ENCODE data around the gene NAA35.
"Not testable (repeated sequence)": the region's sequence is repeated elsewhere in the genome, so short reads cannot be mapped to it uniquely, and the experiment has no call there.

NAA35 gene

GRCh38 chr9:85974055-85974547, 33.2 kb downstream of the NAA35 start:
- H3K4me3 ChIP-seq (ENCODE audit: insufficient read depth, low read depth, low read length); H3K9me3 ChIP-seq (ENCODE audit: control insufficient read depth, low read length); H3K36me3 ChIP-seq (ENCODE audit: control insufficient read depth, insufficient read depth, low read length); H3K27ac ChIP-seq (ENCODE audit: insufficient read depth, low read depth, low read length, poor library complexity, severe bottlenecking); H3K4me1 ChIP-seq (ENCODE audit: control insufficient read depth, insufficient read depth, low read length); H3K27me3 ChIP-seq (ENCODE audit: control insufficient read depth, insufficient read depth, low read length, poor library complexity, severe bottlenecking): not testable (repeated sequence)
- 94 to 100% methylated on average over 5 of the region's 5 CpGs for WGBS, 2 experiments

- peaks cover 7% of the 10 kb centered on the region for H3K36me3 ChIP-seq (ENCODE audit: control insufficient read depth, insufficient read depth, low read length)
- 91 to 94% methylated on average over 3 to 4 of the region's 4 CpGs for WGBS, 2 experiments
- no peaks in the 10 kb centered on the region for H3K27me3 ChIP-seq (ENCODE audit: control insufficient read depth, insufficient read depth, low read length, poor library complexity, severe bottlenecking)
- no peak overlapping the region for H3K27ac ChIP-seq (ENCODE audit: insufficient read depth, low read depth, low read length, poor library complexity, severe bottlenecking)
- no peaks in the 10 kb centered on the region for H3K4me1 ChIP-seq (ENCODE audit: control insufficient read depth, insufficient read depth, low read length)
- no peaks in the 10 kb centered on the region for H3K9me3 ChIP-seq (ENCODE audit: control insufficient read depth, low read length)
- H3K4me3 ChIP-seq (ENCODE audit: insufficient read depth, low read depth, low read length) = no peak overlapping the region
Observed at GRCh38 chr9:85978496-85978895, 37.5 kb downstream of the NAA35 start.

- Histone ChIP-seq H3K9me3 (ENCODE audit: control insufficient read depth, low read length) (no peaks in the 10 kb centered on the region), H3K27ac (ENCODE audit: insufficient read depth, low read depth, low read length, poor library complexity, severe bottlenecking) (no peak overlapping the region), H3K4me1 (ENCODE audit: control insufficient read depth, insufficient read depth, low read length) (no peaks in the 10 kb centered on the region), H3K27me3 (ENCODE audit: control insufficient read depth, insufficient read depth, low read length, poor library complexity, severe bottlenecking) (no peaks in the 10 kb centered on the region), H3K36me3 (ENCODE audit: control insufficient read depth, insufficient read depth, low read length) (peaks cover 7% of the 10 kb centered on the region), H3K4me3 (ENCODE audit: insufficient read depth, low read depth, low read length) (no peak overlapping the region)
- 96 to 100% methylated on average over 1 to 2 of the region's 3 CpGs for WGBS, 2 experiments
Observed at GRCh38 chr9:85981369-85981768, 40.4 kb downstream of the NAA35 start.

GRCh38 chr9:85984457-85984856, 43.5 kb downstream of the NAA35 start:
- Histone ChIP-seq H3K36me3 (ENCODE audit: control insufficient read depth, insufficient read depth, low read length) (peaks cover 3% of the 10 kb centered on the region), H3K27me3 (ENCODE audit: control insufficient read depth, insufficient read depth, low read length, poor library complexity, severe bottlenecking) (no peaks in the 10 kb centered on the region), H3K4me1 (ENCODE audit: control insufficient read depth, insufficient read depth, low read length) (no peaks in the 10 kb centered on the region), H3K9me3 (ENCODE audit: control insufficient read depth, low read length) (no peaks in the 10 kb centered on the region), H3K27ac (ENCODE audit: insufficient read depth, low read depth, low read length, poor library complexity, severe bottlenecking) (no peak overlapping the region), H3K4me3 (ENCODE audit: insufficient read depth, low read depth, low read length) (no peak overlapping the region)
- WGBS, 2 experiments = 93% methylated on average over 2 of the region's 2 CpGs

- no peak overlapping the region for H3K4me3 ChIP-seq (ENCODE audit: insufficient read depth, low read depth, low read length)
- H3K36me3 ChIP-seq (ENCODE audit: control insufficient read depth, insufficient read depth, low read length) = peaks cover 3% of the 10 kb centered on the region
- no peaks in the 10 kb centered on the region for H3K27me3 ChIP-seq (ENCODE audit: control insufficient read depth, insufficient read depth, low read length, poor library complexity, severe bottlenecking)
- WGBS, 2 experiments = 92 to 97% methylated on average over 3 of the region's 3 CpGs
- H3K9me3 ChIP-seq (ENCODE audit: control insufficient read depth, low read length) = no peaks in the 10 kb centered on the region
- H3K4me1 ChIP-seq (ENCODE audit: control insufficient read depth, insufficient read depth, low read length) = no peaks in the 10 kb centered on the region
- no peak overlapping the region for H3K27ac ChIP-seq (ENCODE audit: insufficient read depth, low read depth, low read length, poor library complexity, severe bottlenecking)
Observed at GRCh38 chr9:85987236-85987635, 46.3 kb downstream of the NAA35 start.

GRCh38 chr9:85994191-85994590, 53.2 kb downstream of the NAA35 start:
- H3K27ac ChIP-seq (ENCODE audit: insufficient read depth, low read depth, low read length, poor library complexity, severe bottlenecking) = no peak overlapping the region
- H3K9me3 ChIP-seq (ENCODE audit: control insufficient read depth, low read length) = no peaks in the 10 kb centered on the region
- H3K36me3 ChIP-seq (ENCODE audit: control insufficient read depth, insufficient read depth, low read length) = peaks cover 13% of the 10 kb centered on the region
- 80 to 90% methylated on average over 1 of the region's 2 CpGs for WGBS, 2 experiments
- no peaks in the 10 kb centered on the region for H3K4me1 ChIP-seq (ENCODE audit: control insufficient read depth, insufficient read depth, low read length)
- no peaks in the 10 kb centered on the region for H3K27me3 ChIP-seq (ENCODE audit: control insufficient read depth, insufficient read depth, low read length, poor library complexity, severe bottlenecking)
- H3K4me3 ChIP-seq (ENCODE audit: insufficient read depth, low read depth, low read length) = no peak overlapping the region

- H3K27ac ChIP-seq (ENCODE audit: insufficient read depth, low read depth, low read length, poor library complexity, severe bottlenecking) = no peak overlapping the region
- H3K36me3 ChIP-seq (ENCODE audit: control insufficient read depth, insufficient read depth, low read length) = peaks cover 13% of the 10 kb centered on the region
- H3K27me3 ChIP-seq (ENCODE audit: control insufficient read depth, insufficient read depth, low read length, poor library complexity, severe bottlenecking) = no peaks in the 10 kb centered on the region
- H3K9me3 ChIP-seq (ENCODE audit: control insufficient read depth, low read length) = no peaks in the 10 kb centered on the region
- no peaks in the 10 kb centered on the region for H3K4me1 ChIP-seq (ENCODE audit: control insufficient read depth, insufficient read depth, low read length)
- no peak overlapping the region for H3K4me3 ChIP-seq (ENCODE audit: insufficient read depth, low read depth, low read length)
Observed at GRCh38 chr9:85995097-85995496, 54.2 kb downstream of the NAA35 start.

GRCh38 chr9:85995599-85995998, 54.7 kb downstream of the NAA35 start:
- Histone ChIP-seq H3K9me3 (ENCODE audit: control insufficient read depth, low read length) (no peaks in the 10 kb centered on the region), H3K4me1 (ENCODE audit: control insufficient read depth, insufficient read depth, low read length) (no peaks in the 10 kb centered on the region), H3K27me3 (ENCODE audit: control insufficient read depth, insufficient read depth, low read length, poor library complexity, severe bottlenecking) (no peaks in the 10 kb centered on the region), H3K4me3 (ENCODE audit: insufficient read depth, low read depth, low read length) (no peak overlapping the region), H3K36me3 (ENCODE audit: control insufficient read depth, insufficient read depth, low read length) (peaks cover 13% of the 10 kb centered on the region), H3K27ac (ENCODE audit: insufficient read depth, low read depth, low read length, poor library complexity, severe bottlenecking) (no peak overlapping the region)
- WGBS, 2 experiments = 83 to 100% methylated on average over 1 of the region's 1 CpG

- WGBS, 2 experiments = 100% methylated on average over 1 of the region's 1 CpG
- Histone ChIP-seq H3K4me3 (ENCODE audit: insufficient read depth, low read depth, low read length) (no peak overlapping the region), H3K27ac (ENCODE audit: insufficient read depth, low read depth, low read length, poor library complexity, severe bottlenecking) (no peak overlapping the region), H3K27me3 (ENCODE audit: control insufficient read depth, insufficient read depth, low read length, poor library complexity, severe bottlenecking) (no peaks in the 10 kb centered on the region), H3K36me3 (ENCODE audit: control insufficient read depth, insufficient read depth, low read length) (peaks cover 39% of the 10 kb centered on the region), H3K9me3 (ENCODE audit: control insufficient read depth, low read length) (peaks cover 4% of the 10 kb centered on the region), H3K4me1 (ENCODE audit: control insufficient read depth, insufficient read depth, low read length) (no peaks in the 10 kb centered on the region)
Observed at GRCh38 chr9:86005253-86005775, 64.4 kb downstream of the NAA35 start.

- 95 to 98% methylated on average over 2 of the region's 2 CpGs for WGBS, 2 experiments
- Histone ChIP-seq H3K4me3 (ENCODE audit: insufficient read depth, low read depth, low read length) (no peak overlapping the region), H3K9me3 (ENCODE audit: control insufficient read depth, low read length) (peaks cover 4% of the 10 kb centered on the region), H3K4me1 (ENCODE audit: control insufficient read depth, insufficient read depth, low read length) (no peaks in the 10 kb centered on the region), H3K27ac (ENCODE audit: insufficient read depth, low read depth, low read length, poor library complexity, severe bottlenecking) (no peak overlapping the region), H3K36me3 (ENCODE audit: control insufficient read depth, insufficient read depth, low read length) (peaks cover 47% of the 10 kb centered on the region), H3K27me3 (ENCODE audit: control insufficient read depth, insufficient read depth, low read length, poor library complexity, severe bottlenecking) (no peaks in the 10 kb centered on the region)
Observed at GRCh38 chr9:86009133-86009532, 68.2 kb downstream of the NAA35 start.

GRCh38 chr9:86020731-86021130, 79.8 kb downstream of the NAA35 start:
- Histone ChIP-seq H3K4me3 (ENCODE audit: insufficient read depth, low read depth, low read length) (no peak overlapping the region), H3K27me3 (ENCODE audit: control insufficient read depth, insufficient read depth, low read length, poor library complexity, severe bottlenecking) (no peaks in the 10 kb centered on the region), H3K27ac (ENCODE audit: insufficient read depth, low read depth, low read length, poor library complexity, severe bottlenecking) (no peak overlapping the region), H3K9me3 (ENCODE audit: control insufficient read depth, low read length) (no peaks in the 10 kb centered on the region), H3K36me3 (ENCODE audit: control insufficient read depth, insufficient read depth, low read length) (peaks cover 23% of the 10 kb centered on the region), H3K4me1 (ENCODE audit: control insufficient read depth, insufficient read depth, low read length) (no peaks in the 10 kb centered on the region)
- 86 to 95% methylated on average over 1 of the region's 1 CpG for WGBS, 2 experiments
